ENCODE measurements around the gene KDM4C.
"Not testable (repeated sequence)": the region's sequence is repeated elsewhere in the genome, so short reads cannot be mapped to it uniquely, and the experiment has no call there.

The KDM4C gene

GRCh38 chr9:6716766-6717165 lies 41.0 kb upstream of the KDM4C start:
- H3K4me3 ChIP-seq (replicated peaks; ENCODE audit: low read depth, low read length) = no peak overlapping the region
- TF ChIP-seq CTCF (IDR thresholded peaks at IDR 0.05; ENCODE audit: low read depth, low read length, missing control alignments) = no peak
- no peak for DNase-seq (ENCODE audit: extremely low read depth, low read depth)

- H3K4me3 ChIP-seq (replicated peaks; ENCODE audit: low read depth, low read length) = no peak overlapping the region
- DNase-seq (ENCODE audit: extremely low read depth, low read depth) = no peak
- TF ChIP-seq CTCF (IDR thresholded peaks at IDR 0.05; ENCODE audit: low read depth, low read length, missing control alignments) = no peak
Measured at GRCh38 chr9:6723881-6724420, 33.8 kb upstream of the KDM4C start.

- no peak for DNase-seq (ENCODE audit: extremely low read depth, low read depth)
Measured at GRCh38 chr9:6733257-6733656, 24.5 kb upstream of the KDM4C start.

GRCh38 chr9:6733831-6734230 lies 23.9 kb upstream of the KDM4C start:
- DNase-seq (ENCODE audit: extremely low read depth, low read depth) = no peak
- no peak for TF ChIP-seq CTCF (IDR thresholded peaks at IDR 0.05; ENCODE audit: low read depth, low read length, missing control alignments)
- H3K4me3 ChIP-seq (replicated peaks; ENCODE audit: low read depth, low read length) = no peak overlapping the region

More at GRCh38 chr9:6733257-6733656, 24.5 kb upstream of the KDM4C start:
- H3K4me3 ChIP-seq (replicated peaks; ENCODE audit: low read depth, low read length) = no peak overlapping the region
- TF ChIP-seq CTCF (IDR thresholded peaks at IDR 0.05; ENCODE audit: low read depth, low read length, missing control alignments) = no peak

GRCh38 chr9:6735422-6735821 lies 22.4 kb upstream of the KDM4C start:
- no peak for DNase-seq (ENCODE audit: extremely low read depth, low read depth)
- no peak for TF ChIP-seq CTCF (IDR thresholded peaks at IDR 0.05; ENCODE audit: low read depth, low read length, missing control alignments)
- no peak overlapping the region for H3K4me3 ChIP-seq (replicated peaks; ENCODE audit: low read depth, low read length)

GRCh38 chr9:6739218-6739617 lies 18.6 kb upstream of the KDM4C start:
- peak; percentile 17 for TF ChIP-seq CTCF (IDR thresholded peaks at IDR 0.05; ENCODE audit: low read depth, low read length, missing control alignments)
- H3K4me3 ChIP-seq (replicated peaks; ENCODE audit: low read depth, low read length) = no peak overlapping the region
- no peak for DNase-seq (ENCODE audit: extremely low read depth, low read depth)

GRCh38 chr9:6748861-6749260 lies 8.9 kb upstream of the KDM4C start:
- not testable (repeated sequence) for DNase-seq (ENCODE audit: extremely low read depth, low read depth); H3K4me3 ChIP-seq (replicated peaks; ENCODE audit: low read depth, low read length)

GRCh38 chr9:6754861-6755260 lies 2.9 kb upstream of the KDM4C start:
- H3K4me3 ChIP-seq (replicated peaks; ENCODE audit: low read depth, low read length); DNase-seq (ENCODE audit: extremely low read depth, low read depth): not testable (repeated sequence)

All from HFF-Myc (cell line).